Hematopoietic multipotent progenitor cell (in vitro differentiated cells): Measurements from ENCODE around the gene HBEGF. TPM values are rescaled to one million over a fixed set of nuclear protein-coding genes. Genes with fewer than 3 reads are reported as not detected.

Experiments
- DNase-seq, 3 donors: peaks; one replicate each; pipeline ENCODE4 v3.0.0-alpha.2; 2011 to 2015; ENCODE audit warnings: low read depth in 2 of 3, low spot score in 2 of 3
- total RNA-seq: library from RNA; depleted of rRNA; stranded (reverse); fragments of >200 nt; gene quantifications from one replicate; pipeline ENCODE4 v1.2.3, GENCODE V29; 2012

Gene HBEGF
- total RNA-seq, 1 donor, result 3.0 TPM

DNA sequence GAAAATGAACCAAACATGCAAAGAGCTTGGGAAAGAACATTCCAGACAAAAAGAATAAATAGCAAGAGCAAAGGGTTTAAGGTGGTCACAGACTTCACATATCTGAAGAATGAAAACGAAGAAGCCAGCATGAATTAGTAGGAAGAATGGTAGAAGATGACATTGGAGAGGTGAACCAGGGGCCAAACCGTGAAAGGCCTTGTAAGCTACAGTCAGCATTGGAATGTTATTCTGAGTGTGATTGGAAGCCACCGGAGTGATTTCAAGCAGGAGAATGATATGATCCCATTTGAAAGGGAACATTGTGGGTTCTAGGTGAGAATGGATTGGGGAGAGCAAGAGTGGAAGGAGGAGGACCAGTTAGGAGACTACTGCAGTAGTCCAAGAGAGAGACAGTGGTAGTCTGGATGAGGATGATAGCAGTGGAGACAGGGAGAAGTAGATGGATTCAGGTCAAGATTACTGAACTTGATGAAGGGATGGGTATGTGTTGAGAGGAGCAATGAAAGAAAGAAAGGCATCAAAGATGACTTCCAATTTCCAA lies 36.6 kb downstream of the HBEGF start:
- no peak for DNase-seq

GRCh38 chr5:140305471-140305870 lies 40.9 kb downstream of the HBEGF start:
- no peak for DNase-seq

- DNase-seq, result no peak
These were observed 42.4 kb downstream of the HBEGF start for GRCh38 chr5:140303966-140304365.

GRCh38 chr5:140302786-140303639 lies 43.4 kb downstream of the HBEGF start, which contains the start of gene PFDN1:
Gene PFDN1 (minus strand): TSS chr5:140303101. CDS start chr5:140303073, 28 bp downstream.
- peak; percentile 70 to 98 (median 94) for DNase-seq

DNA sequence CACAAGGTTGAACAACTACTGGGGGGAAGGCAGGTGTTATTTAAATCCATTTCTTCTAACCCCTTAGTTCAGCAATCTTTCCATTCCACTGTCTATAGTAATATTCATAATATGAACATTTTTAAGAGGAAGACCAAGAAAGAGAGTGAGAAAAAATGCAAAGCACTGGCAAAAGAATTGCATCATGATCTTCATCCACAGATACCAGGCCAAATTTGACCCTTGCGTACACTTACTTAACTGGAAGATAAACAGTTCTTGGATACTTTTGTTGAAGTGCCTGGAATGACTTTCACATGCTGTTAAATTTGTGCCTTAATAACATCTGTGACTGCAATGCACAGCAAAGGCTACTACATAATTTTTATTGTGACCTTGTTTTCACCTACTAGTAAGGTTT lies 45.3 kb downstream of the HBEGF start:
- DNase-seq, result no peak

- DNase-seq, result no peak
These were observed 47.3 kb downstream of the HBEGF start for GRCh38 chr5:140299056-140299455.

DNA sequence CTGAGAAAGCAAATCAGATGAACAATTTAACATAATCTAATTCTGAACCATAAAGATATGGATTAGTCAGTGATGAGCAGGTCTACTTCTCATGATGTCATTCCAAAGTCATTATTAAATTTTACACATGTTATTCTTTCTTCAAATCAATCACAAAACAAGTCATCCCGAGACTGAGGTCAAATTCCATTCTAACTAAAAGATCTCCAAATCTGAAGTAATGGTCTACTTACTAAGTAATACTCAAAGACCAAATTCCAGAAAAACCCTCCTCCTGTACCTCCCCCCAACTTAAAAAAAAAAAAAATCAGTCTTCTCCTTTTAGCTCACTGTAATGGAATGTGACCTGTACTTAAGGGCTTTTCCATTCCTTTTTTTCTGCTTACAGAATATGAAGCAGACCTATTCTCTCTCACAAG lies 48.2 kb downstream of the HBEGF start:
- no peak for DNase-seq

DNA sequence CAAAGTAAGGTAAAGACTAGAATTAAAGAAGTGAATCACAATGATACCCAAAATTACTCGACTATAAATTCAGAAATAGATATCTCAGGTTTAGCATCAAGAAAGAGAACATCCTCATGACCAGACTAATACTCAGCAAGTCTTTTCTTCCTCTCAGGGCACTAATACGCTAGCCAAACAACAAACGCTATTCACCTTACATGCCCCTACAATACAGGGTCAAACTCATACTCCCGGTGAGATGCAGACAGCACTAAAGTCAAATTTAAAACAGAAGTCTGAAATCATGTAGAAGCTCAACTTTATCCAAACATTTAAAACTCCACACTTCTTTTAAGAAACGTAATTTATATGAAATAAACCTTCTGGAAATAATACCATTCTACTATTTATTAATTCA lies 49.1 kb downstream of the HBEGF start:
- no peak for DNase-seq

GRCh38 chr5:140296289-140296688 lies 50.1 kb downstream of the HBEGF start:
- DNase-seq, result no peak

DNA sequence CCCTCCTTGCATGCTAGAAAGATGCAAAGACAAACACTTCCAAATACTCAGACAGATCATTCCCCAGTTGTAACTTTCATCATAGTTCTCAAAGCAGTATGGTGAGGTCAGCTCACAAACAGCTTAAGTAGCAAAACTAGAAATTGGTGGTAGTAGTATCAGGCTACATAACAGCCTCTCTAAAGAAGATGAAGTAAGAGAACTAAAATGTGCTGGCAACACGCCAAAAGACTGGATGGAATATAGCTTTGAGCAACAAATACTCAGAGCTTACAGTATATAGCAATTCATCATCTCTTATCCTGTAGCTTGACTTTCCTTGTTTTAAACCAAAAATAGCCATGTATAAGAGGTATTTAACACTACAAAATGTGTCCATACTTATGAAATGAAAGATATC lies 51.0 kb downstream of the HBEGF start:
- DNase-seq, result peak in 2 of 3 donors; percentile 20 to 28

DNA sequence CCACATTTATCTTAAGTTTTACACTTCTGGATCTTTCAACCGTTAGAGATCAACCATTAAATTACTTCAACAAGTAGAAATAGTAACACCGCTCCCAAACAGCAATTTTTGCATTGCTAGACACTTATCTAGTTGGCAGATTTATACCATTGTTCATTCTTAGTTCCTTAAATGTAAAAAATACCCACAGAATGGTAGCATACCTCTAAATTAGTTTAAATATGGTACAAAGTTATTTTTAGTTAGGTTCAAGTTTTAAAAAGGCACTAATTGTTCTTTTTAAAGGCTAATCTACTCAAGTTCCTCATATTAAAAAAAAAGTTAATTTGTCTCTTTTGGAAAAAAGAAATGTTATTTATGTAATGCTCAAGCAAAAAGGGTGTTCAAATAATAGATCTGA lies 51.6 kb downstream of the HBEGF start:
- DNase-seq, result no peak

DNA sequence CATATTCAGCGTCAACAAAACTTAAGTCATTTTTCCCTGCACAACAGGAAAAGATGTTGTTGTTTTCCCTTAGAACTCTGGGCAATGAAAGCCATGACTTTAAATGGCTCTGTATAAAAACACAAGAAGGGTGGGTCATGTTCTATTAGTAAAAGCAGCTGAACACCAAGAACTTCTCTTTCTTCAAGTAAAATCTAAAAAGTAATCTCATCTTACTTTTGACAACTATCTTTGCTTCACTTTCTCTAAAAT lies 52.6 kb downstream of the HBEGF start:
- DNase-seq, result no peak

- no peak for DNase-seq
These were observed 53.1 kb downstream of the HBEGF start for GRCh38 chr5:140293091-140293848.

- DNase-seq, result no peak
These were observed 54.0 kb downstream of the HBEGF start for GRCh38 chr5:140292212-140293036.

GRCh38 chr5:140287801-140288521 lies 58.4 kb downstream of the HBEGF start:
- no peak for DNase-seq

DNA sequence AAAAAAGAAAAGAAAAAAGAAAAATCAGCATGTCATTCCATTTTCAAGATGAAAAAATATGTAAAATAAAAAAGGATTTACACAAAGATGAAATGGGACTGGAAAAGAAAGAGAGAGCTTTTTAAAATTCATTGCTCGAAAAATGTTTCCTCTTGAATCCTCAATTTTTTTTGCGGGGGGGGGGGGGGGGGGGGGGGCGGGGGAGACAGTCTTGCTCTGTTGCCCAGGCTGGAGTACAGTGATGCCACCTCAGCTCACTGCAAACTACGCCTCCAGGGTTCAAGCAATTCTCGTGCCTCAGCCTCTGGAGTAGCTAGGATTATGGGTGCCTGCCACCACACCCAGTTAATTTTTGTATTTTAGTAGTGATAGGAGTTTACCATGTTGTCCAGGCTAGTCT lies 60.0 kb downstream of the HBEGF start:
- DNase-seq, result no peak

DNA sequence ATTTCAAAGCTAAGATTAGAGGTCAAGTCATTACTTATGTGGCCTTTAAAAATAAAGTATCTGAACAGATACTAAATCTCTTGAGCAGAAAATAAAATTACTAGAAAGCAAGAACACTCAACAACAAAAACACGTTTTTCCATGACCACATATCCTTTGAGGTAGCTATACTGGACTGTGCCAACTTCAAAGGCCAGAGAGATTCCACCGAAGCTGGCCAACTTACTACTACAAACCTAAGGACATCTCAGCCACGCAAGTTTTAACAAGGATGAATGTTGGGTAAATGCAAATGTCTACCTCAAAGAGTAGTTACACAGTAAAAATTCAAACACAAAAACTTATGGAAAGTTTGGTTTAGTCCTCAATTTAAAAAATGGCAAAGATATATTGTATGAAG lies 62.4 kb downstream of the HBEGF start:
- no peak for DNase-seq
